Left lung (tissue), 10 donors: ENCODE data around the gene PLPP7. TPM values are rescaled to one million over a fixed set of nuclear protein-coding genes. Genes with fewer than 3 reads are reported as not detected.

Experiments
- ATAC-seq: fragments of 200-7000 bp; cut with Tn5 transposase; one replicate; pipeline ENCODE4 v1.9.1; 2020; ENCODE audit warnings: moderate library complexity
- DNase-seq, 4 donors: peaks; one replicate each; pipeline ENCODE4 v3.0.0-alpha.2; 2013 to 2020
- H3K27ac ChIP-seq, 2 donors: fragments of 200-600 bp; sonication (generic) in 1 of 2; one replicate each; pipeline versions ENCODE4 v1.5.0 to v1.8.0; 2020 to 2021
- H3K27me3 ChIP-seq, 2 donors: fragments of 200-600 bp; sonication (generic) in 1 of 2; one replicate each; pipeline versions ENCODE4 v1.5.0 to v1.8.0; 2020 to 2021
- H3K36me3 ChIP-seq, 2 donors: fragments of 200-600 bp; sonication (generic) in 1 of 2; one replicate each; pipeline versions ENCODE4 v1.5.0 to v1.8.0; 2020 to 2021
- H3K4me1 ChIP-seq, 2 donors: fragments of 200-600 bp; one replicate each; pipeline ENCODE4 v1.8.0; 2021
- H3K4me3 ChIP-seq, 2 donors: fragments of 200-600 bp; sonication (generic) in 1 of 2; one replicate each; pipeline versions ENCODE4 v1.5.0 to v1.8.0; 2020 to 2021; ENCODE audit warnings: mild to moderate bottlenecking in 1 of 2
- H3K9me3 ChIP-seq, 2 donors: fragments of 200-600 bp; sonication (generic) in 1 of 2; one replicate each; pipeline versions ENCODE4 v1.5.0 to v1.8.0; 2020 to 2021
- CTCF ChIP-seq, 2 donors: fragments of 200-600 bp; sonication (generic) in 1 of 2; IDR thresholded peaks; one replicate each; pipeline versions ENCODE4 v1.5.0 to v1.8.0; 2021; ENCODE audit warnings: antibody characterized with exemption in 2 of 2
- intact Hi-C, 2 donors: fragments of 100-400 bp; cut with DNase I; formaldehyde crosslinking; loops; one replicate each; pipeline versions ENCODE4 v1.11.2 to v1.14.2; 2022
- polyA plus RNA-seq, 6 donors: library from polyadenylated mRNA; unstranded; fragments of 120-200 nt; gene quantifications; one replicate each; pipeline ENCODE4 v1.2.1, GENCODE V29; 2013; ENCODE audit not compliant: insufficient read length in 6 of 6
- total RNA-seq, 2 donors: library from RNA; stranded (reverse); fragmentation: NEBNext Ultra II Directional; extraction: Animal tissue kit (Norgen Biotek cat#: 25700); gene quantifications; one replicate each; pipeline ENCODE4 v1.2.1, GENCODE V29; 2021
- donor health status: DM: no; HTN: yes; CAD: no.
- donor health status: DM: no; HTN: no; CAD: no.

Gene PLPP7
- total and polyA plus RNA-seq, 8 donors: 1.1 to 2.3 (median 1.4) TPM

- TF ChIP-seq CTCF (IDR thresholded peaks at IDR 0.05): no peak
- Histone ChIP-seq H3K27me3 (no peaks in the 10 kb centered on the region), H3K27ac (peak overlapping the region in 1 of 2 donors; percentile 97), H3K9me3 (no peaks in the 10 kb centered on the region), H3K4me1 (peaks cover 0 to 72% of the 10 kb centered on the region in 2 donors), H3K36me3 (peaks cover 0 to 40% of the 10 kb centered on the region in 2 donors), H3K4me3 (no peak overlapping the region)
- intact Hi-C loops: no loop called here
- ATAC-seq (no peak), DNase-seq (peak in 1 of 4 donors; percentile 66)
Measured at GRCh38 chr9:131258698-131259431, 30.7 kb upstream of the PLPP7 start.

- TF ChIP-seq CTCF (IDR thresholded peaks at IDR 0.05): no peak
- DNase-seq (peak in 1 of 4 donors; percentile 66), ATAC-seq (no peak)
- Histone ChIP-seq H3K4me3 (no peak overlapping the region), H3K27ac (no peak overlapping the region), H3K27me3 (no peaks in the 10 kb centered on the region), H3K9me3 (no peaks in the 10 kb centered on the region), H3K4me1 (peaks cover 0 to 72% of the 10 kb centered on the region in 2 donors), H3K36me3 (peaks cover 0 to 40% of the 10 kb centered on the region in 2 donors)
- intact Hi-C loops: no loop called here
Measured at GRCh38 chr9:131259432-131259898, 30.1 kb upstream of the PLPP7 start.

DNA sequence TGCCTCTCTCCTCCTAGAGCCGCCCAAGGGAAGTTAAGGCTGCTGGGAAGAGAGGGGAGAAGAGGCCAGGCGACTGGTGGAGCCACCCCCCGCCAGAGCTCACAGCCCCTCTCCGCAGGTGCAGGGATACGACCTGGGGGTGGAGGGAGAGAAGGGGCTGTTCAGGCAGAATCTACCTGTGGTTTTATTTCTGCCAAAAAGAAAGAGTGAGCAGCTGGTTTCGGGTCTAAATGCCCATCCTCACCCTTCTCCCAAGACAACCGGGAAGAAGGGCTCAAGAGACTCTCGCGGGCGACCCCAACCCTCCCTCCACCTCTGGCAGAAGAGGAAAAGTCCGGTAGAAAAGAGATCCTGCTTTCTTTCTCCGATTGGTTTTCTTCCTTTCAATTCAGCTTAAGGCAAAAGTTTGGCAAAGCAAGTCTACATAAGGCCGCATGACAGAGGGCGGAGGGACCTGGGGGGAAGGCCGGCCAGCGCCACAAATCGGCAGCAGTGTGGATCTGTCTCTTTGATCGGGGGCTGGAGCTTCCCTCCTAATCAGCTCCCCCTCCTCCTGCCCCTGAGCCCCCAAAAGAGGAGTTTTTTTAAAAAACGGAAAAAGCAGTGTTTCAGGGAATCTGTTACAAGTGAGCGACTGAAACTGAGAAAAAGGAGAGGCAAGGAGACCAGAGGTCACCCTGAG, 29.5 kb upstream of the PLPP7 start:
- H3K4me1 ChIP-seq: peaks cover 0 to 72% of the 10 kb centered on the region in 2 donors
- DNase-seq (peak in 1 of 4 donors; percentile 13), ATAC-seq (no peak)
- TF ChIP-seq CTCF (IDR thresholded peaks at IDR 0.05): no peak
- peaks cover 0 to 40% of the 10 kb centered on the region in 2 donors for H3K36me3 ChIP-seq
- no peaks in the 10 kb centered on the region for H3K27me3 ChIP-seq
- H3K27ac ChIP-seq: no peak overlapping the region
- intact Hi-C loops: no loop called here
- no peak overlapping the region for H3K4me3 ChIP-seq
- H3K9me3 ChIP-seq: no peaks in the 10 kb centered on the region

DNA sequence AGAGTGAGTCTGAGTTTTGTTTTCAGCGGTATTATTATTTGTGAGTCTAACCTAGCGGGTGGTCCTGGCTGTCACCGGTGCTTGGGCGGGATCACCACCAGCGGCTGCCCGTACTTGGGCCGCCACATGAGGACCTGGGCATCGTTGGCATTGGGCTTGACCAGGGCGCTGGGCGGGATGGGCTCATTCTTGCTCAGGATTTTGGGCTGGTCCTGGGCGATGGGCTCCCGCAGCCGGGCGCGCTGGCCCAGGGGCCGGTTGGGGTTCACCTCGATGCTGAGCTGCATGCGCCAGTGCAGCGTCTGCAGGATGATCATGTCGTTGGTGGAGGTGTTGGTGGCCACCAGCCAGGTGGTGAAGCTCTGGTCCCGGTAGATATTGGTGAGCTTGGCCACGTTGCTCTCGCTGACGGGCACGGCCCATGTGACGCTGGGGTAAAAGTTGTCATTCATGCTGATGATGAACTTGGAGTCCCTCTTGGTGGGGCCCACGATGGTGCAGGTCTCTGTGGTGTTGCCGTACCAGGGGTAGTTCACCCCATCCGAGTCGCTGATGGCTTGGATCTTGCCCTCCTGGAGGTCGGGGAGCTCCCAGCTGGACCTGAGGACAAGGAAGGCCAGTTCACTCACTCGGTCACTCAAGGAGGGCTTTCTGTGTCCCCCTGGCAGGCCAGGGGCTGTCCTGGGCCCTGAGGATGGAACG, 28.6 kb upstream of the PLPP7 start:
- DNase-seq: peak in 1 of 4 donors; percentile 71
- no peaks in the 10 kb centered on the region for H3K27me3 ChIP-seq
- intact Hi-C loops: no loop called here
- no peak for TF ChIP-seq CTCF (IDR thresholded peaks at IDR 0.05)
- peaks cover 0 to 72% of the 10 kb centered on the region in 2 donors for H3K4me1 ChIP-seq
- H3K27ac ChIP-seq: no peak overlapping the region
- ATAC-seq: no peak
- no peaks in the 10 kb centered on the region for H3K9me3 ChIP-seq
- peaks cover 0 to 40% of the 10 kb centered on the region in 2 donors for H3K36me3 ChIP-seq
- no peak overlapping the region for H3K4me3 ChIP-seq
